GM21390 (cell line): ENCODE results near the gene PPP1R1A.
A peak's percentile ranks its signal among the peaks of the same experiment; 100 is the strongest.

ENCODE experiments used
- ATAC-seq: cut with Tn5 transposase; IDR thresholded peaks from one replicate; pipeline ENCODE4 v1.9.1; 2021; ENCODE audit not compliant: unreplicated experiment

Gene PPP1R1A

GRCh38 chr12:54572881-54573280 is 15.6 kb downstream of the PPP1R1A start:
- no peak for ATAC-seq

- no peak for ATAC-seq
These were observed 17.0 kb downstream of the PPP1R1A start for GRCh38 chr12:54571193-54572188.

GRCh38 chr12:54569995-54570528 is 18.4 kb downstream of the PPP1R1A start:
- ATAC-seq: no peak

- no peak for ATAC-seq
These were observed 19.4 kb downstream of the PPP1R1A start for GRCh38 chr12:54569072-54569471.

GRCh38 chr12:54566792-54567191 is 21.7 kb downstream of the PPP1R1A start:
- no peak for ATAC-seq

GRCh38 chr12:54565986-54566544 is 22.4 kb downstream of the PPP1R1A start:
- ATAC-seq: no peak

- no peak for ATAC-seq
These were observed 23.0 kb downstream of the PPP1R1A start for GRCh38 chr12:54565310-54565985.

GRCh38 chr12:54564768-54565167 is 23.7 kb downstream of the PPP1R1A start:
- ATAC-seq: no peak

GRCh38 chr12:54563787-54564186 is 24.7 kb downstream of the PPP1R1A start:
- ATAC-seq: no peak

GRCh38 chr12:54562750-54563356 is 25.6 kb downstream of the PPP1R1A start:
- no peak for ATAC-seq

- ATAC-seq: no peak
These were observed 27.3 kb downstream of the PPP1R1A start for GRCh38 chr12:54561164-54561563.

- ATAC-seq: peak; percentile 100
These were observed 28.0 kb downstream of the PPP1R1A start for GRCh38 chr12:54560374-54560858.

GRCh38 chr12:54558759-54559158 is 29.7 kb downstream of the PPP1R1A start:
- ATAC-seq: no peak

GRCh38 chr12:54558311-54558710 is 30.1 kb downstream of the PPP1R1A start:
- ATAC-seq: no peak

- no peak for ATAC-seq
These were observed 32.7 kb downstream of the PPP1R1A start for GRCh38 chr12:54555670-54556257.

- ATAC-seq: no peak
These were observed 38.5 kb downstream of the PPP1R1A start for GRCh38 chr12:54549774-54550451.

GRCh38 chr12:54546511-54546910 is 41.9 kb downstream of the PPP1R1A start:
- no peak for ATAC-seq

GRCh38 chr12:54544743-54545142 is 43.7 kb downstream of the PPP1R1A start:
- ATAC-seq: no peak

GRCh38 chr12:54543526-54543925 is 44.9 kb downstream of the PPP1R1A start:
- ATAC-seq: no peak

GRCh38 chr12:54541751-54542290 is 46.6 kb downstream of the PPP1R1A start:
- no peak for ATAC-seq
